G401.6 (cell line): ENCODE results near the gene OPTN.

ENCODE experiments used
- FAIRE-seq: peaks from 2 replicates; lab custom pipeline; 2012; peaks lifted over from hg19 to GRCh38; lab: Jason Lieb, UNC

The OPTN gene

GRCh38 chr10:13184276-13184675 is 84.3 kb downstream of the OPTN start:
- no peak for FAIRE-seq

GRCh38 chr10:13184730-13185514 is 85.0 kb downstream of the OPTN start:
- FAIRE-seq = no peak

- FAIRE-seq = no peak
Observed at GRCh38 chr10:13187135-13187534, 87.2 kb downstream of the OPTN start.
